Cardiac fibroblast (primary cell): ENCODE results near the gene NPIPA5.
A peak's percentile ranks its signal among the peaks of the same experiment; 100 is the strongest.
"Not testable (repeated sequence)": the region's sequence is repeated elsewhere in the genome, so short reads cannot be mapped to it uniquely, and the experiment has no call there.

Experiments used
- DNase-seq, 2 donors: peaks; one replicate each; pipeline versions ENCODE4 v3.0.0 to v3.0.0-alpha.2; 2010; ENCODE audit warnings: low read depth in 2 of 2
- H3K4me3 ChIP-seq, 2 donors: replicated peaks in 1 of 2; 1 replicate in 1 of 2; 2 replicates in 1 of 2; pipeline ENCODE4 v1.5.1; 2011; ENCODE audit warnings: low read depth in 2 of 2, low read length in 2 of 2, mild to moderate bottlenecking in 2 of 2, moderate library complexity in 1 of 2
- TF ChIP-seq, protein P1 (sequence below): IDR thresholded peaks from one replicate; pipeline ENCODE4 v1.5.1; 2011; ENCODE audit warnings: low read depth, mild to moderate bottlenecking, low read length, inconsistent platforms

The NPIPA5 gene

GRCh38 chr16:15378194-15378593 lies at the start of gene NPIPA5:
NPIPA5 (minus strand) TSS chr16:15378294; CDS start chr16:15378294, 0 bp downstream.
- DNase-seq, H3K4me3 ChIP-seq: not testable (repeated sequence)

DNA sequence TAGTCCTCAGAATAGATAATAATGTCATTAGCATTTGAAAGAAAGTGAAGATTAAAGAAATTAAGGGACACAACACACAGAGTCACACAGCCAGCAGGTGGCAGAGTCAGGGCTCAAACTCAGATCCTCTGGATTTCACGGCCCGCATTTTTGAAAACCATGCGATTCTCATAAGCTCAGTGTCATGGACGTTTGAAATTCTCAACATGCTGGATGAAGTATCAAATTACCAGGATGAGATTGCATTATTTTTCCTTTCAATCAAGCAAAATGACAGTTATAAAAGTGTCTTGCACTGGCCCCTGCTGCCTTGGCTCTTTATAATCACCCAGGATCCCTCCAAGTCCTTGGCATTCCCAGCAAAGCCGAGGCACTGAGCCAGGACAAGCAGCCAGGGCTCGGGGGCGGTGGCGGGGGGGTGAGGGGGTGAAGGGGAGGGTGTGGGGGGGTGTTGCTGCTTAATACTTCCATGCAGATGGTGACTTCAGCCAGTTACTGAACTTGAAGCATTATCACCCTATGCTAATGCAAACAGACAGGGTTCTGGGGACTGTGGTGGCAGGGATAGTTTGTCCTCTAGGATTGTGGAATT lies 49.6 kb upstream of the NPIPA5 start:
- peak; percentile 86 to 87 for DNase-seq

GRCh38 chr16:15426796-15427195 lies 48.7 kb upstream of the NPIPA5 start:
- no peak for DNase-seq
- H3K4me3 ChIP-seq, result no peak overlapping the region
- TF ChIP-seq, protein P1, sequence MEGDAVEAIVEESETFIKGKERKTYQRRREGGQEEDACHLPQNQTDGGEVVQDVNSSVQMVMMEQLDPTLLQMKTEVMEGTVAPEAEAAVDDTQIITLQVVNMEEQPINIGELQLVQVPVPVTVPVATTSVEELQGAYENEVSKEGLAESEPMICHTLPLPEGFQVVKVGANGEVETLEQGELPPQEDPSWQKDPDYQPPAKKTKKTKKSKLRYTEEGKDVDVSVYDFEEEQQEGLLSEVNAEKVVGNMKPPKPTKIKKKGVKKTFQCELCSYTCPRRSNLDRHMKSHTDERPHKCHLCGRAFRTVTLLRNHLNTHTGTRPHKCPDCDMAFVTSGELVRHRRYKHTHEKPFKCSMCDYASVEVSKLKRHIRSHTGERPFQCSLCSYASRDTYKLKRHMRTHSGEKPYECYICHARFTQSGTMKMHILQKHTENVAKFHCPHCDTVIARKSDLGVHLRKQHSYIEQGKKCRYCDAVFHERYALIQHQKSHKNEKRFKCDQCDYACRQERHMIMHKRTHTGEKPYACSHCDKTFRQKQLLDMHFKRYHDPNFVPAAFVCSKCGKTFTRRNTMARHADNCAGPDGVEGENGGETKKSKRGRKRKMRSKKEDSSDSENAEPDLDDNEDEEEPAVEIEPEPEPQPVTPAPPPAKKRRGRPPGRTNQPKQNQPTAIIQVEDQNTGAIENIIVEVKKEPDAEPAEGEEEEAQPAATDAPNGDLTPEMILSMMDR, result no peak

More for the DNA sequence above, 49.6 kb upstream of the NPIPA5 start:
- H3K4me3 ChIP-seq, result no peak overlapping the region
- TF ChIP-seq, protein P1, result peak; percentile 73

- no peak for DNase-seq
- TF ChIP-seq, protein P1, result no peak
- H3K4me3 ChIP-seq, result no peak overlapping the region
Observed at GRCh38 chr16:15425861-15426260, 47.8 kb upstream of the NPIPA5 start.

- no peak for DNase-seq
- TF ChIP-seq, protein P1, result no peak
- no peak overlapping the region for H3K4me3 ChIP-seq
Observed at GRCh38 chr16:15422222-15422621, 44.1 kb upstream of the NPIPA5 start.

DNA sequence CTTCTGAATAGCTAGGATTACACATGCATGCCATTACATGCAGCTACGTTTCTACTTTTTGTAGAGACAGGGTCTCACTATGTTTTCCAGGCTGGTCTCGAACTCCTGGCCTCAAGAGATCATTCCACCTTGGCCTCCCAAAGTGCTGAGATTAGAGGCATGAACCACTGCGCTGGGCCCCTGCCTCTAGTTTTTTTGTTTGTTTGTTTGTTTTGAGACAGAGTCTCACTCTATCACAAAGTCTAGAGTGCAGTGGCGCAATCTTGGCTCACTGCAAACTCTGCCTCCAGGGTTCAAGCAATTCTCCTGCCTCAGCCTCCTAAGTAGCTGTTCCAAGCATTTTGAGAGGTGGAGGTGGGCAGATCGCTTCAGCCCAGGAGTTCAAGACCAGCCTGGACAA lies 43.6 kb upstream of the NPIPA5 start:
- DNase-seq, H3K4me3 ChIP-seq: not testable (repeated sequence)

- DNase-seq, result no peak
- no peak overlapping the region for H3K4me3 ChIP-seq
- TF ChIP-seq, protein P1, result no peak
Observed at GRCh38 chr16:15418206-15418605, 40.1 kb upstream of the NPIPA5 start.

DNA sequence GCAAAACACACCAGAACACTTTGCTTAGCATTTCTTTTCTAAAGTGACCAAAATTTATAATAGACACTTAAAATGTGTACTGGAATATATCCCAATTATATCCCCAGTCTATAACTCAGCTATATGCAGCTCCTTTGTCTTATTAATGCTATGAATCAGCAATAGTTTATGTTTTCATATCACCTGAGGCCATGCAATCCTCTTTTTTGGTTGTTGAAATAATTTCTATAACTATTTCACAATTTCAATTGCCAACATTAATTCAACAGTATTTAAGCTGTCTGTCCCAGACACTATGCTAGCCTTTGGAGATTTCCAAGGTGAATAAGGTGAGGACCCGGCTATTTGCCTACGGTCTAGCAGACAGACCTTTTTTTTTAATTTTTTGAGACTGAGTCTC lies 39.1 kb upstream of the NPIPA5 start:
- no peak for DNase-seq
- H3K4me3 ChIP-seq, result no peak overlapping the region
- TF ChIP-seq, protein P1, result no peak
